HEK293T (cell line): ENCODE results near the gene KDM6A.
"Not testable (repeated sequence)": the region's sequence is repeated elsewhere in the genome, so short reads cannot be mapped to it uniquely, and the experiment has no call there.

ENCODE experiments used
- CTCF ChIA-PET: fragments of 350-600 bp; formaldehyde crosslinking; extraction: SDS; loops from one replicate; lab custom pipeline; 2021; ENCODE audit warnings: antibody characterized with exemption, inconsistent platforms; lab: Yijun Ruan, JAX
- POLR2A ChIA-PET: fragments of 350-600 bp; formaldehyde crosslinking; extraction: SDS; loops from one replicate; lab custom pipeline; 2020; ENCODE audit warnings: antibody characterized with exemption, inconsistent platforms; lab: Yijun Ruan, JAX
- DNase-seq: peaks from one replicate; pipeline ENCODE4 v3.0.0; 2012; ENCODE audit warnings: mixed read lengths; ENCODE audit errors: extremely low spot score
- ARNT ChIP-seq: fragments of 450-650 bp; IDR thresholded peaks from 2 replicates; pipeline ENCODE4 v1.6.1; 2017; ENCODE audit warnings: mild to moderate bottlenecking
- BHLHE40 ChIP-seq: fragments of 450-650 bp; IDR thresholded peaks from 2 replicates; pipeline ENCODE4 v1.6.1; 2016; ENCODE audit warnings: mild to moderate bottlenecking, moderate library complexity, borderline replicate concordance
- CTBP1 ChIP-seq: fragments of 450-650 bp; IDR thresholded peaks from 2 replicates; pipeline ENCODE4 v1.6.1; 2016; ENCODE audit warnings: borderline replicate concordance
- ELF4 ChIP-seq: fragments of 450-650 bp; IDR thresholded peaks from 2 replicates; pipeline ENCODE4 v1.6.1; 2017; ENCODE audit warnings: antibody characterized with exemption
- FOXA1 ChIP-seq: fragments of 450-650 bp; IDR thresholded peaks from 2 replicates; pipeline ENCODE4 v1.6.1; 2016; ENCODE audit warnings: mild to moderate bottlenecking
- FOXK2 ChIP-seq: fragments of 450-650 bp; IDR thresholded peaks from 2 replicates; pipeline ENCODE4 v1.6.1; 2016; ENCODE audit warnings: mild to moderate bottlenecking
- FOXM1 ChIP-seq: fragments of 450-650 bp; IDR thresholded peaks from 2 replicates; pipeline ENCODE4 v1.6.1; 2017; ENCODE audit warnings: mild to moderate bottlenecking, borderline replicate concordance
- HDGF ChIP-seq: fragments of 450-650 bp; IDR thresholded peaks from 2 replicates; pipeline ENCODE4 v1.6.1; 2017; ENCODE audit warnings: antibody characterized with exemption, borderline replicate concordance
- L3MBTL2 ChIP-seq: fragments of 450-650 bp; conservative IDR thresholded peaks from 2 replicates; pipeline ENCODE4 v1.6.1; 2016; ENCODE audit warnings: mild to moderate bottlenecking
- LEF1 ChIP-seq: fragments of 450-650 bp; IDR thresholded peaks from 2 replicates; pipeline ENCODE4 v1.6.1; 2017; ENCODE audit warnings: mild to moderate bottlenecking, borderline replicate concordance
- NFRKB ChIP-seq: fragments of 450-650 bp; IDR thresholded peaks from 2 replicates; pipeline ENCODE4 v1.6.1; 2016; ENCODE audit warnings: mild to moderate bottlenecking, moderate library complexity
- PKNOX1 ChIP-seq: fragments of 450-650 bp; IDR thresholded peaks from 2 replicates; pipeline ENCODE4 v1.6.1; 2016
- SP1 ChIP-seq: fragments of 450-650 bp; IDR thresholded peaks from 2 replicates; pipeline ENCODE4 v1.6.1; 2017
- SUZ12 ChIP-seq: fragments of 450-650 bp; IDR thresholded peaks from 2 replicates; pipeline ENCODE4 v1.6.1; 2016; ENCODE audit warnings: mild to moderate bottlenecking
- TARDBP ChIP-seq: fragments of 450-650 bp; IDR thresholded peaks from 2 replicates; pipeline ENCODE4 v1.6.1; 2016
- ZNF384 ChIP-seq: fragments of 450-650 bp; IDR thresholded peaks from 2 replicates; pipeline ENCODE4 v1.6.1; 2016

KDM6A gene

GRCh38 chrX:45083314-45083713 is 210.3 kb downstream of the KDM6A start:
- POLR2A ChIA-PET: no interaction called here
- no peak for TF ChIP-seq L3MBTL2
- no peak for TF ChIP-seq FOXM1
- TF ChIP-seq SUZ12: no peak
- no peak for TF ChIP-seq BHLHE40
- no peak for TF ChIP-seq HDGF
- no peak for TF ChIP-seq FOXA1
- CTCF ChIA-PET: no interaction called here
- DNase-seq: no peak

GRCh38 chrX:45110494-45110893 is 237.5 kb downstream of the KDM6A start:
- POLR2A ChIA-PET: no interaction called here
- no peak for DNase-seq
- CTCF ChIA-PET: no interaction called here
- TF ChIP-seq TARDBP (no peak), L3MBTL2 (no peak), LEF1 (no peak), ZNF384 (no peak), SP1 (no peak)

GRCh38 chrX:45126158-45126557 is 253.2 kb downstream of the KDM6A start:
- ChIA-PET POLR2A (no interaction called here), CTCF (no interaction called here)
- TF ChIP-seq FOXK2 (no peak), FOXA1 (no peak), NFRKB (no peak), BHLHE40 (no peak), FOXM1 (no peak), L3MBTL2 (no peak)
- DNase-seq: no peak

- TF ChIP-seq BHLHE40: no peak
- TF ChIP-seq FOXK2: no peak
- no peak for TF ChIP-seq FOXM1
- TF ChIP-seq LEF1: no peak
- TF ChIP-seq TARDBP: no peak
- TF ChIP-seq SUZ12: no peak
- no peak for TF ChIP-seq ZNF384
- TF ChIP-seq SP1: no peak
- TF ChIP-seq PKNOX1: no peak
- no peak for TF ChIP-seq HDGF
- TF ChIP-seq ELF4: no peak
- no peak for TF ChIP-seq FOXA1
- no peak for TF ChIP-seq ARNT
- ChIA-PET CTCF (interaction anchor here (0.8 kb wide), 1 partner anchor 1283 kb away, joined by 3 read pairs; no protein-coding TSS in a partner anchor), POLR2A (no interaction called here)
- DNase-seq: no peak
Observed at GRCh38 chrX:45128896-45129454, 256.0 kb downstream of the KDM6A start.

GRCh38 chrX:45133465-45133864 is 260.5 kb downstream of the KDM6A start:
- CTCF ChIA-PET: no interaction called here
- no peak for DNase-seq
- POLR2A ChIA-PET: no interaction called here
- TF ChIP-seq ARNT: no peak
- no peak for TF ChIP-seq BHLHE40
- no peak for TF ChIP-seq TARDBP
- no peak for TF ChIP-seq LEF1
- no peak for TF ChIP-seq ZNF384
- TF ChIP-seq PKNOX1: no peak
- no peak for TF ChIP-seq ELF4
- no peak for TF ChIP-seq SP1

- POLR2A ChIA-PET: interaction anchor here (0.5 kb wide), 1 partner anchor 61 kb away, joined by 4 read pairs; no protein-coding TSS in a partner anchor
- TF ChIP-seq FOXK2: no peak
- TF ChIP-seq TARDBP: no peak
- no peak for TF ChIP-seq BHLHE40
- no peak for TF ChIP-seq ARNT
- no peak for TF ChIP-seq ZNF384
- TF ChIP-seq PKNOX1: no peak
- no peak for TF ChIP-seq ELF4
- no peak for TF ChIP-seq FOXA1
- TF ChIP-seq LEF1: no peak
- no peak for TF ChIP-seq HDGF
- TF ChIP-seq NFRKB: no peak
- no peak for TF ChIP-seq FOXM1
- TF ChIP-seq SP1: no peak
- no peak for TF ChIP-seq L3MBTL2
- TF ChIP-seq CTBP1: no peak
- no peak for TF ChIP-seq SUZ12
- CTCF ChIA-PET: no interaction called here
Observed at GRCh38 chrX:45134315-45134731, 261.3 kb downstream of the KDM6A start.

GRCh38 chrX:45134775-45135174 is 261.8 kb downstream of the KDM6A start:
- POLR2A ChIA-PET: interaction anchor here (0.5 kb wide), 1 partner anchor 61 kb away, joined by 4 read pairs; no protein-coding TSS in a partner anchor
- CTCF ChIA-PET: no interaction called here
- TF ChIP-seq PKNOX1 (no peak), L3MBTL2 (no peak), FOXA1 (no peak), ARNT (no peak), CTBP1 (no peak), FOXK2 (no peak), SUZ12 (no peak), ELF4 (no peak), NFRKB (no peak), FOXM1 (no peak), LEF1 (no peak), ZNF384 (no peak), SP1 (no peak), HDGF (no peak), TARDBP (no peak), BHLHE40 (no peak)
- no peak for DNase-seq

More at GRCh38 chrX:45134315-45134731, 261.3 kb downstream of the KDM6A start:
- no peak for DNase-seq

- DNase-seq, CTCF ChIA-PET, POLR2A ChIA-PET: not testable (repeated sequence)
Observed at GRCh38 chrX:45135391-45136075, 262.5 kb downstream of the KDM6A start.
